ENCODE data around the gene ARIH2. TPM values are rescaled to one million over a fixed set of nuclear protein-coding genes. Genes with fewer than 3 reads are reported as not detected.

Gene ARIH2
- total and polyA plus RNA-seq, 2 of the 8 experiments (the other 6 are each of a cell fraction or from before 2014, with no cell fraction given): 72.9 to 136 TPM

DNA sequence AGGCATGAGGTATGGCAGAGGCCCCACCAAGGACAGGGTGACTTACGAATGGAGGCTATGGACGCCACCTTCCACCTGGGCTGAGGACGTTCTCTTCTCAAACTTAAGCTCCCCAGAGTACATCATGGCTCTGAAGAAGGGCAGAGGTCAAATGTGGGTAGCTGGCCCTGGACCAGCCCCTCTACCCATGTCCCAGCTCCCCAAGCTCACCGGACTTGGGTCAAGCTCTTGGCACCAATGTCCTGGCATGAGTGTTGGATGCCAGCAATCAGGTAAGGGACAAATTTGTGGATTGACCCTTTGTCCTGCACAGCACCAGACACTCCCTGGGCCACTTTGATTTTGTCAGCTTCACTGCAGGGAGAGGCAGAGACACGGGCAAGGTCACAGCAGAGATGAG, 105.8 kb downstream of the ARIH2 start:
- no peak overlapping the region; the same call in 1 of the 2 replicates for H3K27ac ChIP-seq (ENCODE audit: low read depth, low read length)
- peaks cover 32 to 50% (median 43%) of the 10 kb centered on the region in 4 experiments for H3K36me3 ChIP-seq (ENCODE audit: control insufficient read depth in 2 of 4, insufficient read depth in 4 of 4, low read length in 3 of 4)
- 91% methylated on average over 5 of the region's 5 CpGs; no CpG with 5 or more reads in 1 of the 2 experiments for WGBS, 2 experiments (ENCODE audit: extremely low coverage in 1 of 2, insufficient coverage in 1 of 2, insufficient read length in 1 of 2, insufficient replicate concordance in 2 of 2, low coverage in 1 of 2, low lambda C conversion rate in 2 of 2, missing lambda C conversion rate in 1 of 2)
- no peak overlapping the region for H2BK20ac ChIP-seq (ENCODE audit: low read length)
- H3K4ac ChIP-seq (replicated peaks; ENCODE audit: insufficient read length, low read depth, low read length): no peak overlapping the region
- H3K79me2 ChIP-seq (ENCODE audit: control insufficient read depth in 1 of 2, insufficient read depth in 2 of 2, low read length in 2 of 2): peaks cover 4 to 31% of the 10 kb centered on the region in 2 experiments; a peak in 3 of 4 replicates
- no peak for DNase-seq (ENCODE audit: low read depth in 1 of 2, low spot score in 2 of 2)
- no peak overlapping the region for H2AK5ac ChIP-seq (ENCODE audit: low read depth, low read length)
- TF ChIP-seq POLR2A (IDR thresholded peaks at IDR 0.05; ENCODE audit: control extremely low read depth in 1 of 2, low read depth in 2 of 2, low read length in 2 of 2) (peak in 1 of 2 experiments; percentile 10; a peak in 1 of 3 replicates), SIRT6 (IDR thresholded peaks at IDR 0.05; ENCODE audit: low read length) (no peak), POLR2AphosphoS5 (IDR thresholded peaks at IDR 0.05; ENCODE audit: low read depth, low read length) (0 out of 2 replicates have a peak, but pooled peaks have one; percentile 12), EP300 (IDR thresholded peaks at IDR 0.05; ENCODE audit: borderline replicate concordance in 1 of 2, low read depth in 2 of 2, low read length in 2 of 2) (no peak)
- 0 out of 2 replicates have a peak overlapping the region, but pooled peaks have one; percentile 11 for H4K8ac ChIP-seq (ENCODE audit: extremely low read depth, insufficient read depth, low read length)
- H3K56ac ChIP-seq (replicated peaks; ENCODE audit: insufficient read length, low read depth, low read length): no peak overlapping the region
- CTCF ChIA-PET (ENCODE audit: partially characterized antibody): interaction anchor here (0.9 to 24.3 kb wide), 4 partner anchors 12 to 70 kb away, joined by 3 to 467 read pairs (median 28); partner anchors contain the start of genes P4HTM, QRICH1 and WDR6
- no peak overlapping the region for H2BK15ac ChIP-seq (ENCODE audit: low read length)
- peaks cover 0 to 24% (median 14%) of the 10 kb centered on the region in 4 experiments; a peak in 6 of 7 replicates for H3K4me1 ChIP-seq (replicated peaks in 1 of 4; ENCODE audit: control insufficient read depth in 3 of 4, insufficient read depth in 4 of 4, low read length in 3 of 4)
- H3K9ac ChIP-seq (replicated peaks in 1 of 4; ENCODE audit: extremely low read depth in 1 of 4, low read depth in 3 of 4, low read length in 3 of 4): no peak overlapping the region
- FAIRE-seq: no peak
- H4K91ac ChIP-seq (replicated peaks; ENCODE audit: insufficient read length, low read length): no peak overlapping the region
- peaks cover 8 to 18% of the 10 kb centered on the region in 2 experiments for H4K20me1 ChIP-seq (replicated peaks in 1 of 2; ENCODE audit: control insufficient read depth in 1 of 2, insufficient read depth in 2 of 2, low read length in 2 of 2)
- no peak overlapping the region for H3K23ac ChIP-seq (ENCODE audit: insufficient read length)
- H2BK5ac ChIP-seq (ENCODE audit: low read depth, low read length): no peak overlapping the region
- peaks cover 10% of the 10 kb centered on the region for H3K79me1 ChIP-seq (ENCODE audit: low read depth, low read length)
- no peak overlapping the region for H4K5ac ChIP-seq (ENCODE audit: insufficient read length, low read depth, low read length)
- POLR2A ChIA-PET (ENCODE audit: partially characterized antibody): interaction anchor here (0.6 to 33.9 kb wide), 8 partner anchors 8 to 1075 kb away, joined by 3 to 1518 read pairs (median 54); partner anchors contain the start of genes DALRD3, P4HTM, QARS1 and QRICH1
- H3K9me3 ChIP-seq (ENCODE audit: insufficient read depth in 2 of 2, low read depth in 1 of 2, low read length in 1 of 2): no peaks in the 10 kb centered on the region
- no peak overlapping the region for H2BK12ac ChIP-seq (ENCODE audit: low read depth, low read length)
- no peak overlapping the region for H3K14ac ChIP-seq (ENCODE audit: insufficient read length)
- no peak overlapping the region for H2AFZ ChIP-seq (ENCODE audit: low read length)
- no peak overlapping the region for H3K4me2 ChIP-seq (ENCODE audit: insufficient read depth in 1 of 2, low read depth in 2 of 2, low read length in 2 of 2)
- H3K23me2 ChIP-seq (ENCODE audit: low read depth, low read length): peaks cover 29% of the 10 kb centered on the region
- H3K18ac ChIP-seq (ENCODE audit: extremely low read depth, low read length): no peak overlapping the region
- H3K27me3 ChIP-seq (replicated peaks in 1 of 4; ENCODE audit: control insufficient read depth in 3 of 4, extremely low read depth in 1 of 4, insufficient read depth in 3 of 4, low read length in 3 of 4): no peaks in the 10 kb centered on the region; a peak in 1 of 7 replicates
- no peak overlapping the region for H3K4me3 ChIP-seq (ENCODE audit: extremely low read depth in 1 of 4, insufficient read depth in 2 of 4, low read depth in 3 of 4, low read length in 4 of 4)
- no peak overlapping the region for H2BK120ac ChIP-seq (replicated peaks; ENCODE audit: low read depth, low read length)

Measured in H1 (cell line).